Erythroblast (primary cell): Measurements from ENCODE around the gene SOX12.
"Not testable (repeated sequence)": the region's sequence is repeated elsewhere in the genome, so short reads cannot be mapped to it uniquely, and the experiment has no call there.

Experiments
- DNase-seq, 2 experiments: peaks; one replicate each; lab custom pipeline; 2025; lab: John Stamatoyannopoulos, UW
- GATA1 ChIP-seq: IDR thresholded peaks from 2 replicates; pipeline ENCODE4 v1.6.1; 2011; ENCODE audit warnings: low read depth, mild to moderate bottlenecking, control low read depth, low read length, moderate library complexity
- POLR2A ChIP-seq: IDR thresholded peaks from 2 replicates; pipeline ENCODE4 v1.6.1; 2011; ENCODE audit warnings: mild to moderate bottlenecking, low read length

SOX12 gene

DNA sequence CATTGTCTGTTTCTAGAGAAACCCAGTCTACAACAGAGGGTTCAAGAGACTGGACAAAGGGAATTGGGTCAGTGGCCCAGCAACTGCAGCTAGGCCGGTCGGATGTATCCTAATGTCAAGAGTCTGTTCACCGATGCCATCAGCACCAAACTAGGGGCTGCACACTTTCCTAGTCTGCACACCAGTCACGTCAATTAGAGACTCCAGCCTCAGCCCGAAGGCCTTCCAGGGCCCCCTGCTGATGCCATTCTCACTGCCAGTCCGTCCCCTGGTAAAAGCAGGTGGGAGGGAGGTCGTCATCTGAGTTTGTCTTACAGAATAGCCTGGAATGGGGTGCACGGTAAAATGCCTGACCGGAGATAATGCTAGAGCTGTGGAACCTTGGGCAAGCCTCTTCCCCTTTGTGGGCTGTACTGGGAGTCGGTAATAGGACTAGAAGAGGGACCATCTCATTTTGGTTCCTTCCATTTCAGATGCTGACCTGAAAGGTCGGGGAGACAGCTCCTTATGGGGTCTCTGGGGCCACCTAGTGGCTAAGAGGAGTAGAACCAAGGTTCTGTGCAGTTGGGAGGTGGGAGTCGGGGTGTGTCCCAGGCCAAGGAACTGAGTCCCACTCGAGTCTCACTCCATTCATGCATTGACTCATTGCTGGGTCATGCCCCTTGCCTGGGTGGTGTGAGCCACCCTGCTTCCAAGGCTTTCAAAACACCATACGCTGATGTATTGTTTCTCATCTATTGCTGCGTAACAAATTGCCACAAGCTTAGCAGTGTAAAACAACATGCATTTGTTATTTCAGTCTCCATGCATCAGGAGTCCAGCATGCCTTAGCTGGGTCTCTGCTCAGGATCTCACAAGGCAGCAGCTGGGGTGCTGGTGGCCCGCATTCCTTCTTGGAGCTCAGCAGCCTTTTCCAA, 5.1 kb downstream of the SOX12 start:
- TF ChIP-seq GATA1 (no peak), POLR2A (no peak)
- DNase-seq, result peak; percentile 77 to 80

DNA sequence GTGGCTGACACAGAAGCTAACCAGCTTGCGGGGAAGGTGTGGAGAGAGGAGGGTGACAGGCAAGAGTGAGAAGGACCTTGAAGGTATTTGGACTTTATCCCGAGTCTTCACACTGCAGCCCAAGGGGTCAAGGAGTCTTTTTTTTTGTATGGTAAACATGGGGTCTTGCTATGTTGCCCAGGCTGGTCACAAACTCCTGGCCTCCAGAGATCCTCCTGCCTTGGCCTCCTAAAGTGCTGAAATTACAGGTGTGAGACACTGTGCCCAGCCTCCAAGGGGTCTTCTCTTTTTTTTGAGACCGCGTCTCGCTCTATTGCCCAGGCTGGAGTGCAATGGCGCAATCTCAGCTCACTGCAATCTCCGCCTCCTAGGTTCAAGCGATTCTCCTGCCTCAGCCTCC, 9.2 kb downstream of the SOX12 start:
- no peak for TF ChIP-seq GATA1
- no peak for TF ChIP-seq POLR2A
- no peak for DNase-seq

DNA sequence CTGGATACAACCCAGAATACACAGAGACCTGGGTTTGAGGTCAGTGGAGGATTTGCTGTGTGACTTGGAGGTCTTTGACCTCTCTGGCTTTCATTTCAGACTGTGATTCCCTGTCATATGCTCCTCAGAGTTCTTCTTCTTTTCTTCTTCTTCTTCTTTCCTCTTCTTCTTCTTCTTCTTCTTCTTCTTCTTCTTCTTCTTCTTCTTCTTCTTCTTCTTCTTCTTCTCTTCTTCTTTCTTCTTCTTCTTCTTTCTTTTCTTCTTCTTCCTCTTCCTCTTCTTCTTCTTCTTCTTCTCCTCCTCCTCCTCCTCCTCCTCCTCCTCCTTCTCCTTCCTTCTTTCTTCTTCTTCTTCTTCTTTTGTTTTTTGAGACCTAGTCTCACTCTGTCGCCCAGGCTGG, 10.7 kb downstream of the SOX12 start:
- not testable (repeated sequence) for DNase-seq

DNA sequence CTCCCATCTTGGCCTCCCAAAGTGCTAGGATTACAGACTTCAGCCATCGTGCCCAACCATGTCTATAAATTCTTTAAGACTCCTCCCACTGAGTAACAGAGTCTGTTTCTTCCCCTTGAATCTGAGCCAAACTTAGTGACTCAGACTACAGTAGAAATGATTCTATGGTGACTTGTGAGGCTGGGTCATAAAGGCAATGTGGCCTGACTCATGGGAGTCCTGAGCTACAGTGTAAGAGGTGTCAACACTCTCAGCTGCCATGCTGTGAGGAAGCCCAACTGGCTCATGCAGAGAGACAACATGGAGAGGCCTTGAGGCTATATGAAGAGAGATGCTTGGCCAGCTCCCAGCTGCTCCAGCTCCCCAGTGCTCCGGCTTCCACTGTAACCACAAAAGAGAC, 16.3 kb downstream of the SOX12 start:
- DNase-seq, result peak; percentile 73 to 75
- no peak for TF ChIP-seq POLR2A
- TF ChIP-seq GATA1, result no peak

DNA sequence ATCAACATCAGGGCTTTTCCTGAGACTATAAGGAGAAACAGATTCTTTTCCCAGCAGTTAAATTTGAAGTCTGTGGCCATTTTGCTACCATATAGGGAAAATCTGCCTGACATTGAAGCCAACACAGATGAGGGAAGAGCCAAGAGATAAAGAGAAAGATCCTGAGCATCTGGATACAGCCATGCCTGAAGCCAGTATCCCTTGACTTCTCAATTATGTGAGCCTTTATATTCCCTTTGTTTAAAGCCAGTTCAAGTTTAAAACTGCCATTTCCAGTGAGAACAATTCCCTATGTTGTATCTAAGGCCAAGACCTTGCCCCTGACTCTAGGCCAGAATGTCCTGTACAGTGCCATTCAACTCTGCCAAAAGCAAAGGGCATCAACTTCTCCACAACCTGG, 17.8 kb downstream of the SOX12 start:
- no peak for TF ChIP-seq GATA1
- no peak for TF ChIP-seq POLR2A
- DNase-seq, result no peak

DNA sequence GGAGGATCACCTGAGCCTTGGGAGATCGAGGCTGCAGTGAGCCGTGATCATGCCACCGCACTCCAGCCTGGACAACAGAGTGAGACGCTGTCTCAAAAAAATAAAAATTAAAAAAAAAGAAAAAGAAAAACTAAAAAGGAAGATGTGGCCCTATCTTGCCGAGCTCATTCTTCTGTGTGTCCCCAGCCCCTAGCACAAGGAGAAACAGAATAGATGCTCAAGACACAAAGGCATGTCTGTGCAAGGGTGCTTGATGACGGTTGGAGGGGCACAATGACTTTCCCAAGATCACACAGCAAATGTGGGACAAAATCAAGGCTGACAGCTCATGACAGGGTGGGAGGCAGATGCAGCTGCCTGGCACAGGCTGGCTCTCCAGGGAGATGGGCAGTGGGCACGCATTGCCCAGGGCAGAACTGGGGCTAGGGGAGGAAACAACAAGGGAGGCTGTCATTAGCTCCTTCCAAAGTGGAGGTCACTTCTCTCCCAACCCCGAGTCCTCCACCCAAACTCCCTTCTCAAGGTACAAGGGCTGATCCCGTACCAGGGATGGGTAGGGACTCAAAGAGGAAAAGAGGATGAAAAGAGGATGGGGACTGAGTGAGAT, 20.8 kb downstream of the SOX12 start:
- DNase-seq, result no peak
- no peak for TF ChIP-seq GATA1
- no peak for TF ChIP-seq POLR2A

DNA sequence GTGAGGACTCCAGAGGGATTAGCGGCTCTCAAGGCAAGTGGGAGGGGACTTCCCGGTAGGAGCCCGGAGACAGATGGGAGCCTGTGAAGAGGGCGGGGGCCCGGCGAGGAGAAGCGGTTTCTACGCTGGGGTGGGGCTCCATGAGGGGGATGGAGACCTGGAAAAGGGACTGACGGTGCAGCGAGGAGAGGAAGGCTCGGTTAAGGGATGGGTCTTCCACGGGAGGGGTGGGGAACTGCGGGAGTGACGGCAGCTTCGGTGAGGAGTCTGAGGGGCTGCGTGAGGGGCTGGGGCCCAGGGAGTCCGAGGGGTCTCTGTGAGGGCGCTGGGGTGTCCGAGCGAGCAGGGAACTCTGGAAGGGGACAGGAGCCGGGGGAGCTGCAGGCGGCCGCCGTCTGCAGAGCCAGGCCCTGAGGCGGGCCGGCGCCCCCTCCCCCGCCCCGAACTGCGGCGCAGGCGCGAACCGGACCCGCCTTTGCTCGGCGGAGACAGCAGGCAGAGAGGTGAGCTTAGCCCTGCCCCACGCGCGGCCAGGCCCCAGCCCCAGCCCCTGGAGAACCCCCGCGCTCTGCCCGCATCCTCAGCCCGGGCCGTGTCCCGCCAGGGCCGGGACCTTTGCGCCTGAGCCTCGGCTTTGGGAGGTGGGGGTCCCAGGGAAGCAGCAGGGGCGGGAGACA, 21.4 kb downstream of the SOX12 start, which contains the start of gene NRSN2:
Gene NRSN2, plus strand, starts transcription at position 472 of the 677 bp plus-strand sequence. CDS start 2,533 bp downstream, outside the sequence.
- peak; percentile 42 to 46 for DNase-seq
- no peak for TF ChIP-seq GATA1

DNA sequence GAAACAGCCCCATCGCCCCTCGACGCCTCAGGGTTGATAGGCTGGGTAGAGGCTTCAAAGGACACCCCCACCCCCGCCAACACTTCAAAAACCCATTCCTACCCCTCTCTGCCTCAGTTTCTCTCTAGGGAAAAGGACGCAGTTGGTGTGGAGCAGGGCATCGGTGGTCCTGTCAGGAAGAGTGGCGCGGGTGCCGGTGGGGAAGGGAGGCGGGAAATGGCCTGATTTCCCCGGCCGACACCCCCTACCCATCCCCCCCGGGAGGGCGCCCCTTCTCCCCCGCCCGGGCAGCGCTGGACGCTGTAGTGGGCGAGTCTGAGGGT, 21.9 kb downstream of the SOX12 start:
- TF ChIP-seq GATA1 (no peak), POLR2A (no peak)
- DNase-seq, result no peak

DNA sequence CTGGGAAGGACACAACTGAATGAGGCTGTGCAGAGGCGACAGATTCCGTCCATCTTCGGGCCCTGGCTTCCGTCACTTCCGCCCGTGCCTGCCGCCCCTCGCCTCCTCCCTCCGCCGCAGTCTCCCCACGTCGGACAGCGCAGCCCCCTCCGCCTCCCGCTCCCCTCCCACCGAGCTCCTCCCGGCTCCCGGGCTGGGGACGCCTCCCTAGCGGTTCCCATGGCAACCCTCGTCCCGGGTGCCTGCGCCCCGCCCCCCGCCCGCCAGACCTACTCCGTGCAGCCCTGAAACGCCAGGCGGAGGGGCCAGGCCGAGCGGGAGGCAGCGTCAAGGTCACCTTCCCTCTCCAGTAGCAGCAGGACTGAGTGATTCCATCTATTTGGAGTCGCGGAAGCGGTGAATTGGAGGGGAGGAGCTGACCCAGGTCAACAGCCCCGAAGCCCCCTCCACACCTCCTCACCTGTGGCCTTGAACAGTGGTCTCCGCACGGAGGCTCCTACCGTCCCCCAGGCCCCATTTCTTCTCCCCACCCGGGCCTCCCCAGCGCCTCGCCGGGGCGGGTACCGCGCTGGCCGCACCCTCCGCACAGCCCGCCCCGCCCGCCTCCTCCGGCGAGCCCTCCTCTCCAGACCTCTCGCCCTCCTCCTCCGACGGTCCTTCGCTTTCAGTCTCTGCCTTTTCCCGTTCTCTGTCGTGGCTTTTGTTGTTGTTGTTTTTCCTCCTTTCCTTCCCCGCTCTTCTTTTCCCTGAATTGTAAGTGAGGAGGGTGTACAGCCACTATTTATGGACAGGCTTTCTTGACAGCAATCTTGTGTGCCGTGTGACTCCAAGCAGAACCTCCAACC, 22.5 kb downstream of the SOX12 start:
- peak; percentile 90 to 92 for DNase-seq
- peak; percentile 51 for TF ChIP-seq POLR2A
- no peak for TF ChIP-seq GATA1

DNA sequence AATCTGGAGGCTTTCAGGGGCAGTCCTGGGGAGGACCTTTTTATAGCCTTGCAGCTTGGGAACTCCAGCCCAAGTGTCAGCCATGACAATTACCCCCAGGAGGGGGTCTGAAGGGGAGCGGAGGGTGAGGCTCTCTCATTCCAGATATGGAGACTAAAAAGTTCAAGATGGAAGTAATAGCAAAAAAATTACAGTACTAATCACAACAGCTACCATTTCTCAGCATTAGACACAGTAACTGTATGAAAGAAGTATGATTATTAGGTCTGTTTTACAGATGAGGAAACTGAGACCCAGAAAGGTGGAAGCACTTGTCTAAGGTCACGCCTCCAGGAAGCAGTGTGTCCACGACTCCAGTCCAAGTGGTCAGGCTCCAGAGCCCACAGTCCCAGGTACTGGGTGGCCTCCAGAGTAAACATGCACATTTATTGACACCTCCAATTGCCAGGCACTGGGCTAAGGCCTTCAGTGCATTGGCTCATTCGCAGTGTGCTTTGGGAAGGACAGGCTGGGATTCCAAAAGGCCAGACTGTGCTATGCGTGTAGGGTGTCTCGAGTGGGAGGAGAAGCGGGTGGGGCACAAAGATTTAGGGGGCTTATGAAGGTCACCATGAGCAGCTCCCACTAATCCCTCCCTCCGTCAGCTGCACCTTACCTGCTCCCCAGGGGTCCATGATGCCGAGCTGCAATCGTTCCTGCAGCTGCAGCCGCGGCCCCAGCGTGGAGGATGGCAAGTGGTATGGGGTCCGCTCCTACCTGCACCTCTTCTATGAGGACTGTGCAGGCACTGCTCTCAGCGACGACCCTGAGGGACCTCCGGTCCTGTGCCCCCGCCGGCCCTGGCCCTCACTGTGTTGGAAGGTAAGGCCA, 23.9 kb downstream of the SOX12 start:
- TF ChIP-seq POLR2A, result no peak
- no peak for DNase-seq

DNA sequence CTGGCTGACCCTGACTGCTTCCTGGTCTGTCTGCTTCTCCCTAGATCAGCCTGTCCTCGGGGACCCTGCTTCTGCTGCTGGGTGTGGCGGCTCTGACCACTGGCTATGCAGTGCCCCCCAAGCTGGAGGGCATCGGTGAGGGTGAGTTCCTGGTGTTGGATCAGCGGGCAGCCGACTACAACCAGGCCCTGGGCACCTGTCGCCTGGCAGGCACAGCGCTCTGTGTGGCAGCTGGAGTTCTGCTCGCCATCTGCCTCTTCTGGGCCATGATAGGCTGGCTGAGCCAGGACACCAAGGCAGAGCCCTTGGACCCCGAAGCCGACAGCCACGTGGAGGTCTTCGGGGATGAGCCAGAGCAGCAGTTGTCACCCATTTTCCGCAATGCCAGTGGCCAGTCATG, 27.8 kb downstream of the SOX12 start:
- TF ChIP-seq POLR2A, result no peak
- TF ChIP-seq GATA1, result no peak

DNA sequence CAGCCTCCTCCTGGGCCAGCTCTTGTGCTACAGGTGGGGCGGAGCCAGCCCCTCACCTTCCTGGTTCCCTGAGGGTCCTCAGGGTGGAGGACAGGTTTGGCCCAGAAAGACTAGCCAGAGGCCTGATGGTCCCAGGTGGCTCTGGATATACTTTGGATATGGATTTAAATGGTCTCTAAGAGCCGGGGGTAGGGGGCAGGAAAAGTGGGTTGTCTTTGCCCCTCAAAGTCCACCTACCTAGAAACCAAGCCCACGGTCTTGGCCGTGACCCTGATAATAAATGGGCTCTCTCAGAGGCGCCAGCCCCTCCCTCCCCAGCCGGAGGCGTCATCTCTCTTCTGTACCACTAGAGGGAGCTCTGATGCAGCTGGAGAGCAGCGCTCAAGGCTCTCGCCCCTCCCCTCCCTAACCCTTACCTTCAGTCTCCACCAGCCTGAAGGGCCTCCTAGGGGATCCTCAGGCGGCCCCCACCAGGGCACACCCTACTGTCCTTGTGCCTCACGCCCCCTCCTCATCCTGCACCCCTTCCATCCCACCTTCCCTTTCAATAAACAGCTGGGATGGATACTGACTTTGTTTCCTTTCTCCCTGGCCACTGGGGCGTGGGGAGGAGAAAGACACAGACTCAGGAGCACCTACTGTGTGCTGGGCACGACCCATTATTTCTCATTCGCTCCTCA, 29.1 kb downstream of the SOX12 start:
- peak; percentile 87 to 94 for DNase-seq
- no peak for TF ChIP-seq POLR2A
- no peak for TF ChIP-seq GATA1

More for the DNA sequence above, 27.8 kb downstream of the SOX12 start:
- DNase-seq, result no peak

DNA sequence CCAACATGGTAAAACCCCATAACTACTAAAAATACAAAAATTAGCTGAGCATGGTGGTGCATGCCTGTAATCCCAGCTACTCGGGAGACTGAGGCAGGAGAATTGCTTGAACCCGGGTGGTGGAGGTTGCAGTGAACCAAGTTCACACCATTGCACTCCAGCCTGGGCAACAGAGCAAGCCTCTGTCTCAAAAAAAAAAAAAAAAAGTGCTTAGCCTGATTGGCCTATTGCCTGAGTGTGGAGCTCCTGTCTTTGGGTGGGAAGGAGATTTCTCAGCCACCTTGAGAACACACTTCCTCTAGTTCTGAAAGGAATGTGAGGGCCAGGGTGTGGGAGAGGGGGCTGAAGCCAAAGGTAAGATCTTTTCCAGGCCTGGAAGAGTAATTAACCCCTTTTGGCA, 30.8 kb downstream of the SOX12 start:
- not testable (repeated sequence) for DNase-seq
